ENCODE results near the gene KIF13A.
A peak's percentile ranks its signal among the peaks of the same experiment; 100 is the strongest.
"Not testable (repeated sequence)": the region's sequence is repeated elsewhere in the genome, so short reads cannot be mapped to it uniquely, and the experiment has no call there.

The KIF13A gene

GRCh38 chr6:17998442-17998841 lies 11.0 kb upstream of the KIF13A start:
- no peak for DNase-seq (ENCODE audit: low spot score)

GRCh38 chr6:17998003-17998402 lies 10.6 kb upstream of the KIF13A start:
- no peak for DNase-seq (ENCODE audit: low spot score)

- DNase-seq (ENCODE audit: low spot score): no peak
Observed at GRCh38 chr6:17995414-17995813, 8.0 kb upstream of the KIF13A start.

- no peak for DNase-seq (ENCODE audit: low spot score)
Observed at GRCh38 chr6:17994019-17994418, 6.6 kb upstream of the KIF13A start.

- no peak for DNase-seq (ENCODE audit: low spot score)
Observed at GRCh38 chr6:17988422-17988944, 1.0 kb upstream of the KIF13A start.

GRCh38 chr6:17987697-17988421 lies 424 bp upstream of the KIF13A start:
- peak; percentile 91 for DNase-seq (ENCODE audit: low spot score)

GRCh38 chr6:17986656-17987446 lies 584 bp downstream of the KIF13A start:
- DNase-seq (ENCODE audit: low spot score): peak; percentile 74

GRCh38 chr6:17985934-17986655 lies 1.3 kb downstream of the KIF13A start:
- no peak for DNase-seq (ENCODE audit: low spot score)

- DNase-seq (ENCODE audit: low spot score): no peak
Observed at GRCh38 chr6:17984812-17985670, 2.4 kb downstream of the KIF13A start.

- DNase-seq (ENCODE audit: low spot score): no peak
Observed at GRCh38 chr6:17984399-17984798, 3.0 kb downstream of the KIF13A start.

GRCh38 chr6:17983730-17984129 lies 3.7 kb downstream of the KIF13A start:
- DNase-seq (ENCODE audit: low spot score): no peak

GRCh38 chr6:17980329-17980728 lies 7.1 kb downstream of the KIF13A start:
- no peak for DNase-seq (ENCODE audit: low spot score)

- DNase-seq (ENCODE audit: low spot score): no peak
Observed at GRCh38 chr6:17979479-17979878, 8.0 kb downstream of the KIF13A start.

- not testable (repeated sequence) for DNase-seq (ENCODE audit: low spot score)
Observed at GRCh38 chr6:17976258-17976657, 11.2 kb downstream of the KIF13A start.

GRCh38 chr6:17974570-17975368 lies 12.7 kb downstream of the KIF13A start:
- DNase-seq (ENCODE audit: low spot score): no peak

GRCh38 chr6:17972978-17973622 lies 14.3 kb downstream of the KIF13A start:
- DNase-seq (ENCODE audit: low spot score): no peak

- DNase-seq (ENCODE audit: low spot score): no peak
Observed at GRCh38 chr6:17972074-17972952, 15.1 kb downstream of the KIF13A start.

- no peak for DNase-seq (ENCODE audit: low spot score)
Observed at GRCh38 chr6:17971128-17972073, 16.0 kb downstream of the KIF13A start.
